ENCODE data around the gene ST3GAL3.

- TF ChIP-seq CTCF (IDR thresholded peaks at IDR 0.05; ENCODE audit: insufficient read depth, low read length) (no peak), POLR2AphosphoS5 (IDR thresholded peaks at IDR 0.05; ENCODE audit: low read depth) (no peak), REST (IDR thresholded peaks at IDR 0.05; ENCODE audit: insufficient replicate concordance, low read depth) (no peak)
Measured at GRCh38 chr1:43934986-43935324, 227.6 kb downstream of the ST3GAL3 start.

All from HL-60 (cell line).